Suppressor macrophage treated with lipopolysaccharide for 1 hour (primary cell): Measurements from ENCODE around the gene AP1B1.
A peak's percentile ranks its signal among the peaks of the same experiment; 100 is the strongest.
"Not testable (repeated sequence)": the region's sequence is repeated elsewhere in the genome, so short reads cannot be mapped to it uniquely, and the experiment has no call there.

Experiments used
- DNase-seq, 3 donors: peaks; one replicate each; pipeline ENCODE4 v3.0.0-alpha.2; 2020 to 2022

Gene AP1B1

GRCh38 chr22:29385748-29386147 is 2.6 kb downstream of the AP1B1 start:
- DNase-seq: peak; percentile 83 to 95 (median 90)

GRCh38 chr22:29385151-29385704 is 3.1 kb downstream of the AP1B1 start:
- DNase-seq: no peak

GRCh38 chr22:29383740-29384139 is 4.6 kb downstream of the AP1B1 start:
- no peak for DNase-seq

- DNase-seq: no peak
These were observed 5.6 kb downstream of the AP1B1 start for GRCh38 chr22:29382580-29383302.

GRCh38 chr22:29380856-29381255 is 7.5 kb downstream of the AP1B1 start:
- no peak for DNase-seq

GRCh38 chr22:29380032-29380781 is 8.2 kb downstream of the AP1B1 start:
- no peak for DNase-seq

GRCh38 chr22:29379258-29379657 is 9.1 kb downstream of the AP1B1 start:
- no peak for DNase-seq

- no peak for DNase-seq
These were observed 10.4 kb downstream of the AP1B1 start for GRCh38 chr22:29377979-29378378.

- DNase-seq: not testable (repeated sequence)
These were observed 11.7 kb downstream of the AP1B1 start for GRCh38 chr22:29376705-29377104.

GRCh38 chr22:29375398-29376076 is 12.8 kb downstream of the AP1B1 start:
- no peak for DNase-seq

GRCh38 chr22:29374806-29375205 is 13.6 kb downstream of the AP1B1 start:
- DNase-seq: not testable (repeated sequence)

- no peak for DNase-seq
These were observed 14.0 kb downstream of the AP1B1 start for GRCh38 chr22:29374401-29374800.

GRCh38 chr22:29370537-29370936 is 17.8 kb downstream of the AP1B1 start:
- no peak for DNase-seq

- peak; percentile 89 to 91 (median 90) for DNase-seq
These were observed 18.9 kb downstream of the AP1B1 start for GRCh38 chr22:29369460-29369859.

GRCh38 chr22:29359469-29359868 is 28.9 kb downstream of the AP1B1 start:
- peak in 2 of 3 donors; percentile 27 to 29 for DNase-seq

GRCh38 chr22:29357193-29357890 is 31.0 kb downstream of the AP1B1 start:
- DNase-seq: not testable (repeated sequence)

- no peak for DNase-seq
These were observed 34.5 kb downstream of the AP1B1 start for GRCh38 chr22:29353860-29354259.

GRCh38 chr22:29353286-29353685 is 35.1 kb downstream of the AP1B1 start:
- no peak for DNase-seq

GRCh38 chr22:29352778-29353177 is 35.6 kb downstream of the AP1B1 start:
- DNase-seq: no peak

- DNase-seq: no peak
These were observed 36.5 kb downstream of the AP1B1 start for GRCh38 chr22:29351891-29352290.

GRCh38 chr22:29351042-29351441 is 37.3 kb downstream of the AP1B1 start:
- no peak for DNase-seq

- DNase-seq: no peak
These were observed 39.4 kb downstream of the AP1B1 start for GRCh38 chr22:29348956-29349355.

- no peak for DNase-seq
These were observed 40.3 kb downstream of the AP1B1 start for GRCh38 chr22:29348041-29348440.
